Measurements from ENCODE around the gene SPEM2.

Gene SPEM2

DNA sequence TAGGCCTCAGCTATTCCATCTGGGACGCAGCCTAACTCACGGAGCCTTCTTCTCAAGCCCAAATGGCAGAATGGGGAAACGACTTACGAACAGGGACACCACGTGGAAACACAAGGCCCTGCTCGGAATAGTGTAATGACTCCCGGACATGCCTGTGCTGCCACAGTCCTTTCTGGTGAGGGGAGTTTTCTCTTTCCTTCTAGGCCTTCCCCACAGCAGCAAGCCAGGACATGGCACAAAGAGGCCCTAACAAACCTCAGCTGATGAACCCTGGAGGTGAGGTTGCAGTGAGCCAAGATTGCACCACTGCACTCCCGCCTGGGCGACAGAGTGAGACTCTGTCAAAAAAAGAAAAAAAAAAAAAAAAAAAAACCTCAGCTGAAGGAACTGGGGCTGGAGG, 38.7 kb downstream of the SPEM2 start:
- Histone ChIP-seq H3K4me1 (ENCODE audit: control insufficient read depth in 1 of 2, insufficient read depth in 2 of 2, low read length in 2 of 2) (peaks cover under 1 to 4% of the 10 kb centered on the region in 2 experiments), H3K4me3 (ENCODE audit: low read depth, low read length) (no peak overlapping the region), H3K4me2 (ENCODE audit: low read length) (no peak overlapping the region), H3K79me2 (ENCODE audit: control insufficient read depth, insufficient read depth, low read length, poor library complexity) (no peaks in the 10 kb centered on the region), H2BK120ac (ENCODE audit: insufficient read depth, low read length, poor library complexity) (no peak overlapping the region), H2BK5ac (ENCODE audit: low read depth, low read length, poor library complexity) (no peak overlapping the region), H3K27ac (ENCODE audit: low read depth, low read length) (no peak overlapping the region), H2AK5ac (ENCODE audit: low read length) (no peak overlapping the region), H3K4ac (ENCODE audit: low read depth, low read length) (no peak overlapping the region), H3K18ac (ENCODE audit: low read length) (no peak overlapping the region), H3K79me1 (ENCODE audit: low read length) (no peaks in the 10 kb centered on the region), H3K36me3 (ENCODE audit: control insufficient read depth in 1 of 2, insufficient read depth in 2 of 2, low read length in 2 of 2) (peaks cover 38 to 39% of the 10 kb centered on the region in 2 experiments), H3K9me3 (ENCODE audit: insufficient read depth, low read depth, low read length) (no peaks in the 10 kb centered on the region), H2BK12ac (ENCODE audit: low read length) (no peak overlapping the region), H4K12ac (ENCODE audit: low read depth, low read length) (no peak overlapping the region), H3K23ac (ENCODE audit: low read length) (no peak overlapping the region), H3K27me3 (ENCODE audit: insufficient read depth, low read length) (no peaks in the 10 kb centered on the region), H3K9ac (ENCODE audit: low read length) (no peak overlapping the region), H4K91ac (ENCODE audit: low read depth, low read length) (no peak overlapping the region), H2AFZ (ENCODE audit: insufficient read depth, low read length, poor library complexity) (no peak overlapping the region), H4K8ac (ENCODE audit: low read depth, low read length) (no peak overlapping the region), H3K14ac (ENCODE audit: low read length) (no peak overlapping the region)
- no CpG with 5 or more reads among the region's 9 CpGs for WGBS (ENCODE audit: extremely low coverage, insufficient coverage, insufficient read length)
- DNase-seq = no peak

DNA sequence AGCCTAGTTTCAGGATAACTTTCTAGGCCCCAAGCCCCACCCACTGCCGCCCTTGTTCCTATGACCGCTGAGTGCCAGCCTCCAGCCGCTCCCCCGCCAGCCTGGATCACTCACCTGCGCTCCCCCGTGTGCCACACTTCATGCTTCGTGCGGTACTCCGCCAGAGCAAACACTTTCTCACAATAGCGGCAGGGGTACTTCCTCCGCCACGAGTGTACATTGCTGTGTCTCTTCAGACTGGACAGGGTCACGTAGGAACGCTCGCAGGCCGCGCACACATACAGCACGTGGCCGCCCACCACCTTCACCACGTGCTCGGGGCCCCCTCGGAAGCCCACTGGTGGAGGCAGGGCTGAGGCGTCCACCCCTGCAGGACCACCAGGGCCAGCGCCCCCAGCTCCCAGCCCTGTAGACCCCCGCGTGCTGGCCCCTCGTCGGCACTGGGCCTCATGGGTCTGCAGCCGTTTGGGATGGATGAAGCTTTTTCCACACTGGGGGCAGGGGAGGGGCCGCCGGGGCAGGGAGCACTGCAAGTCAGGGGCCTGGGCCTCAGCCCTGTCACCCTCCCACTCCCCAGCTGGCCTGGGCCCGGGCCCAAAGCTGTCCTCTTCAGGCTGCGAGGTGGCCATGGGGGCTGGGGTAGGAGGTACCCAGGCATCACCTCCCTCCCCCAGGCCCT, 40.3 kb downstream of the SPEM2 start:
- Histone ChIP-seq H3K79me2 (ENCODE audit: control insufficient read depth, insufficient read depth, low read length, poor library complexity) (no peaks in the 10 kb centered on the region), H2AFZ (ENCODE audit: insufficient read depth, low read length, poor library complexity) (no peak overlapping the region), H3K14ac (ENCODE audit: low read length) (no peak overlapping the region), H4K12ac (ENCODE audit: low read depth, low read length) (no peak overlapping the region), H3K4me1 (ENCODE audit: control insufficient read depth in 1 of 2, insufficient read depth in 2 of 2, low read length in 2 of 2) (peaks cover 3 to 7% of the 10 kb centered on the region in 2 experiments), H3K18ac (ENCODE audit: low read length) (no peak overlapping the region), H3K27me3 (ENCODE audit: insufficient read depth, low read length) (no peaks in the 10 kb centered on the region), H3K4me3 (ENCODE audit: low read depth, low read length) (no peak overlapping the region), H3K23ac (ENCODE audit: low read length) (no peak overlapping the region), H2BK5ac (ENCODE audit: low read depth, low read length, poor library complexity) (no peak overlapping the region), H3K79me1 (ENCODE audit: low read length) (no peaks in the 10 kb centered on the region), H3K9ac (ENCODE audit: low read length) (no peak overlapping the region), H4K91ac (ENCODE audit: low read depth, low read length) (no peak overlapping the region), H3K36me3 (ENCODE audit: control insufficient read depth in 1 of 2, insufficient read depth in 2 of 2, low read length in 2 of 2) (peaks cover 38 to 39% of the 10 kb centered on the region in 2 experiments), H2BK12ac (ENCODE audit: low read length) (no peak overlapping the region), H4K8ac (ENCODE audit: low read depth, low read length) (no peak overlapping the region), H2AK5ac (ENCODE audit: low read length) (no peak overlapping the region), H2BK120ac (ENCODE audit: insufficient read depth, low read length, poor library complexity) (no peak overlapping the region), H3K4me2 (ENCODE audit: low read length) (no peak overlapping the region), H3K27ac (ENCODE audit: low read depth, low read length) (no peak overlapping the region), H3K9me3 (ENCODE audit: insufficient read depth, low read depth, low read length) (no peaks in the 10 kb centered on the region), H3K4ac (ENCODE audit: low read depth, low read length) (no peak overlapping the region)
- DNase-seq = no peak
- WGBS (ENCODE audit: extremely low coverage, insufficient coverage, insufficient read length) = no CpG with 5 or more reads among the region's 33 CpGs

DNA sequence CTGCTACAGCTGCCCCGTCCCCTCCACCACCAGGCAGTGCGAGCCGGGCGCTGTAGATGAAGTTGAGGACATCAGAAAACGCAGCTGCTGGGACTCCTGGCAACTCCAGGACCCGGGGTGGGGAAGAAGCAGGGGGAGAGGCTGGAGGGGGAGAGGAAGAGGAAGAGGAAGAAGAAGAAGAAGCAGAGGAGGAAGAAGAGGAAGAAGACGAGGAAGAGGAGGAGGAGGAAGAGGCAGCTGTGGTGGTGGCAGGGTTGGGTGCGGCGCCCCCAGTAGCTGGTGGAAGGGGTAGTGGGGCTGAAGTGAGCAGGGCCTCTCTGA, 40.9 kb downstream of the SPEM2 start:
- H3K4me3 ChIP-seq (ENCODE audit: low read depth, low read length) = no peak overlapping the region
- H2BK120ac ChIP-seq (ENCODE audit: insufficient read depth, low read length, poor library complexity) = no peak overlapping the region
- H3K4me1 ChIP-seq (ENCODE audit: control insufficient read depth in 1 of 2, insufficient read depth in 2 of 2, low read length in 2 of 2) = peaks cover 3 to 7% of the 10 kb centered on the region in 2 experiments
- no peak overlapping the region for H3K14ac ChIP-seq (ENCODE audit: low read length)
- DNase-seq = no peak
- H3K4ac ChIP-seq (ENCODE audit: low read depth, low read length) = no peak overlapping the region
- no peak overlapping the region for H3K23ac ChIP-seq (ENCODE audit: low read length)
- no peak overlapping the region for H4K12ac ChIP-seq (ENCODE audit: low read depth, low read length)
- H3K9ac ChIP-seq (ENCODE audit: low read length) = no peak overlapping the region
- H3K18ac ChIP-seq (ENCODE audit: low read length) = peak overlapping the region; percentile 25
- H2BK12ac ChIP-seq (ENCODE audit: low read length) = no peak overlapping the region
- no peaks in the 10 kb centered on the region for H3K79me2 ChIP-seq (ENCODE audit: control insufficient read depth, insufficient read depth, low read length, poor library complexity)
- peaks cover 38 to 39% of the 10 kb centered on the region in 2 experiments for H3K36me3 ChIP-seq (ENCODE audit: control insufficient read depth in 1 of 2, insufficient read depth in 2 of 2, low read length in 2 of 2)
- H2AFZ ChIP-seq (ENCODE audit: insufficient read depth, low read length, poor library complexity) = no peak overlapping the region
- H2BK5ac ChIP-seq (ENCODE audit: low read depth, low read length, poor library complexity) = no peak overlapping the region
- no CpG with 5 or more reads among the region's 9 CpGs for WGBS (ENCODE audit: extremely low coverage, insufficient coverage, insufficient read length)
- H3K27me3 ChIP-seq (ENCODE audit: insufficient read depth, low read length) = no peaks in the 10 kb centered on the region
- H4K91ac ChIP-seq (ENCODE audit: low read depth, low read length) = no peak overlapping the region
- H3K4me2 ChIP-seq (ENCODE audit: low read length) = no peak overlapping the region
- no peak overlapping the region for H2AK5ac ChIP-seq (ENCODE audit: low read length)
- no peak overlapping the region for H3K27ac ChIP-seq (ENCODE audit: low read depth, low read length)
- no peaks in the 10 kb centered on the region for H3K9me3 ChIP-seq (ENCODE audit: insufficient read depth, low read depth, low read length)
- H4K8ac ChIP-seq (ENCODE audit: low read depth, low read length) = no peak overlapping the region
- no peaks in the 10 kb centered on the region for H3K79me1 ChIP-seq (ENCODE audit: low read length)

DNA sequence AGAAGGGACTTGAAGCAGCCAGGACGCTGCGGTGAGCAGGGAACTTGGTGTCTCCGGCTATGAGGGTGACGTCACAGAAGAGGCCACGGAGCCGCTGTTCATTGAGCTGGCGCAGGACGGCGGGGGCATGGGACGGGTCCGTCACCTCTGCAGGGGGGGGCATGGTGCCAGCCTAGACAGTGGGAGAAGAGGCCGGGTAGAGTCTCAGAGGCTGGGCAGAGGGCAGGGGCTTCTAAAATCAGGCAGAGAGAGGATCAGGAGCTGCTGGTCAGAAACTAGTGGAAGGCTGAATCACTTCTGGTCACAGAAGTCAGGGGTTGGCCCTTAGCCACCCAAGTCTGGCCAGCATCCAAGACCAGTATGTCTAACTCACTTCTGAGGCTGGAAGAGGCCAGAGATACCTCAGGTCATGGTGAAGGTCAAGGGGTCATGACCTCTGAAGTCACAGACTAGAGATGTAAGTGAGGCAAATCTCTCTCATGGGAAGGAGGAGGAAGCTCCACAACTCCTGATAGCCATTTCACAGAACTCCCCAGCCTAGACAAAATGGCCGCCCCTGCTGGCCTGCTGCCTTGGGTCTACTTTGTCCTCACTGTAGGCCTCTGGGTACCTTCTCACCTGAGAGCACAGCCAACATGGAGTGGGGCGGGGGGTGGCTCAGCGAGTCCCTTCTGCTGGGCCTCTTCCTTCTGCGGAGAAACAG, 41.4 kb downstream of the SPEM2 start:
- no peak overlapping the region for H3K4ac ChIP-seq (ENCODE audit: low read depth, low read length)
- H2BK5ac ChIP-seq (ENCODE audit: low read depth, low read length, poor library complexity) = no peak overlapping the region
- no peaks in the 10 kb centered on the region for H3K27me3 ChIP-seq (ENCODE audit: insufficient read depth, low read length)
- H3K9me3 ChIP-seq (ENCODE audit: insufficient read depth, low read depth, low read length) = no peaks in the 10 kb centered on the region
- no peaks in the 10 kb centered on the region for H3K79me2 ChIP-seq (ENCODE audit: control insufficient read depth, insufficient read depth, low read length, poor library complexity)
- no peak overlapping the region for H2BK120ac ChIP-seq (ENCODE audit: insufficient read depth, low read length, poor library complexity)
- no peak overlapping the region for H4K12ac ChIP-seq (ENCODE audit: low read depth, low read length)
- H3K36me3 ChIP-seq (ENCODE audit: control insufficient read depth in 1 of 2, insufficient read depth in 2 of 2, low read length in 2 of 2) = peaks cover 38 to 39% of the 10 kb centered on the region in 2 experiments
- H4K8ac ChIP-seq (ENCODE audit: low read depth, low read length) = no peak overlapping the region
- H3K4me3 ChIP-seq (ENCODE audit: low read depth, low read length) = no peak overlapping the region
- H2AFZ ChIP-seq (ENCODE audit: insufficient read depth, low read length, poor library complexity) = no peak overlapping the region
- no peak overlapping the region for H2BK12ac ChIP-seq (ENCODE audit: low read length)
- no peak for DNase-seq
- H3K27ac ChIP-seq (ENCODE audit: low read depth, low read length) = no peak overlapping the region
- H3K14ac ChIP-seq (ENCODE audit: low read length) = no peak overlapping the region
- H4K91ac ChIP-seq (ENCODE audit: low read depth, low read length) = no peak overlapping the region
- H3K79me1 ChIP-seq (ENCODE audit: low read length) = no peaks in the 10 kb centered on the region
- H3K9ac ChIP-seq (ENCODE audit: low read length) = no peak overlapping the region
- H3K4me2 ChIP-seq (ENCODE audit: low read length) = no peak overlapping the region
- no peak overlapping the region for H3K23ac ChIP-seq (ENCODE audit: low read length)
- H3K4me1 ChIP-seq (ENCODE audit: control insufficient read depth in 1 of 2, insufficient read depth in 2 of 2, low read length in 2 of 2) = peaks cover 3 to 7% of the 10 kb centered on the region in 2 experiments
- peak overlapping the region; percentile 25 for H3K18ac ChIP-seq (ENCODE audit: low read length)
- WGBS (ENCODE audit: extremely low coverage, insufficient coverage, insufficient read length) = no CpG with 5 or more reads among the region's 16 CpGs
- no peak overlapping the region for H2AK5ac ChIP-seq (ENCODE audit: low read length)

Data from trophoblast cell (in vitro differentiated cells and primary cell).